GM18498 (cell line): ENCODE results near the gene LSMEM2.
"Not testable (repeated sequence)": the region's sequence is repeated elsewhere in the genome, so short reads cannot be mapped to it uniquely, and the experiment has no call there.

Experiments
- ATAC-seq: cut with Tn5 transposase; IDR thresholded peaks from one replicate; pipeline ENCODE4 v1.9.1; 2021; ENCODE audit warnings: mild to moderate bottlenecking, moderate library complexity; ENCODE audit not compliant: unreplicated experiment

Gene LSMEM2

GRCh38 chr3:50245831-50246516, 32.9 kb upstream of the LSMEM2 start:
- peak; percentile 68 for ATAC-seq

DNA sequence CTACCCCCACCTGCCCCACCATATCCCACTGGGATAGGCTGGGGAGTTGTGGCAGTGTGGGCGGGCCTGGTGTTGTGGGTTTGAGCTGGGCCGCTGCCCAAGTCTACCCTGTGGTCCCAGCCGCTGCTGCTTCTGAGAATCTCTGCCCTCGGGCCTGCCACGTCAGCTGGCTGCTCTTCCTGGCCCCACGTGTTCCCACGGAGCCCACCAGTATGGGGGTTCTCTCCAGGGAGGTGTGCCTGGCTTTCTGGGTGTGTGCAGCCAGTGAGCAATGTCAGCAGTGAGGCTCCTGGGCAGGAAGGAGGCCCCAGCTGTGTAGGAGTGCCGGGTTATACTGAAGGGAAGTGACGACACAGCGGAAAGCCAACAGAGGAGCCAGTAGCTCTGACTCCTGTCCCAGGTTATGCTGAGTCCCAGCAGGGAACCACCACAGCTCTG, 32.4 kb upstream of the LSMEM2 start:
- ATAC-seq = peak; percentile 52

DNA sequence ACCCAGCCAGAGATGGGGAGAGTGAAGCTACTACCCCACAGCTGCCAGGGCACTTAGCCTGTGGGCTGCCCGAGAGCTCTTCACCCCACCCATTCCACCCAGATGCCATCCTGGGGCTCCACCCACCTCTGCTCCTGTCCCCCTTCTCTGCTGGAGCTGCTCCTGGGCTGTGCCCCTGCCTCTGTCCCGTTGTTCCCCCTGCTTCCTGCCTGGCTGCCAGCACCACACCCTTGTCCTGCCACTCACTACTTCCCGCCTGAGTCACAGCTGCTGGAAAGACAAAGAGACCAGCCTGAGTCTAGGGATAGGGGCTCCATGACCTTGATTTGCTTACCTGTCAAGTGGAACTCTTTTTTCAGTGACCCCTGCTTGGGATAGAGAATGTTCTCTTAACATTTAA, 30.5 kb upstream of the LSMEM2 start:
- ATAC-seq = no peak

DNA sequence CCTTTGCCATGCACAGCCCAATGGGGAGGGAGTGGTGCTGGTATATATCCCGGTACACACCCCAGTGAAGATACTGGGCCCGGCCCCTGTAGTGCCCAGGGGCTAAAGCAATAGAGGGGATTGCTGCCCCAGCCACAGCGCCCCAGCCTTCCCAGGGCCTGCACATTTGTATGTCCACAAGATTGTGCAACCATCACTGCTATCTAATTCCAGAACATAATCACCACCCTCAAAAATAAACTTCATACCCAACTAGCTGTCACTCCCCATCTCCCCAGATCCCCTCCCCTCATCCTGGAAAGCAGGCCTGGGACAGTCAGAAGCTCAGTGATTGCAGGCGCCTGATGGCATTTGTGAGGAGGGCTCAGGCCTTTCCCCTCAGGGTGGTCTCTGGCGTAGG, 29.4 kb upstream of the LSMEM2 start:
- ATAC-seq = no peak

DNA sequence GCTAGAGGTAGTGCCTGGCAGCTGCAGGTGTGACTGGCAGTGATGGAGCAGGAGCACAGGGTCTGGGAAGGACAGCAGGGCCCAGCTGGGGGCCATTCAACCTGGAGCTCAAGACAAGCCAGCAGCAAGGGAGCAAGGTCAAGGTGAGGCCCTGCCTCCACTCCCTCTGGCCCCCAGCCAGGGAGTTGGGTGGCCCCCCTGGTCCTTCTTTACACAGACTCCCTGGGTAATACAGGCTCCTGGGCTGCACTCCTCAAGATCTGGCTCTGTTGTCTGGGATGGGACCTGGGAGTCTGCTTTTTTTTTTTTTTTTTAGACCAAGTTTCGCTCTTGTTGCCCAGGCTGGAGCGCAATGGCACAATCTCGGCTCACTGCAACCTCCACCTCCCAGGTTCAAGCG, 28.4 kb upstream of the LSMEM2 start:
- no peak for ATAC-seq

GRCh38 chr3:50251220-50251619, 27.7 kb upstream of the LSMEM2 start:
- ATAC-seq = no peak

DNA sequence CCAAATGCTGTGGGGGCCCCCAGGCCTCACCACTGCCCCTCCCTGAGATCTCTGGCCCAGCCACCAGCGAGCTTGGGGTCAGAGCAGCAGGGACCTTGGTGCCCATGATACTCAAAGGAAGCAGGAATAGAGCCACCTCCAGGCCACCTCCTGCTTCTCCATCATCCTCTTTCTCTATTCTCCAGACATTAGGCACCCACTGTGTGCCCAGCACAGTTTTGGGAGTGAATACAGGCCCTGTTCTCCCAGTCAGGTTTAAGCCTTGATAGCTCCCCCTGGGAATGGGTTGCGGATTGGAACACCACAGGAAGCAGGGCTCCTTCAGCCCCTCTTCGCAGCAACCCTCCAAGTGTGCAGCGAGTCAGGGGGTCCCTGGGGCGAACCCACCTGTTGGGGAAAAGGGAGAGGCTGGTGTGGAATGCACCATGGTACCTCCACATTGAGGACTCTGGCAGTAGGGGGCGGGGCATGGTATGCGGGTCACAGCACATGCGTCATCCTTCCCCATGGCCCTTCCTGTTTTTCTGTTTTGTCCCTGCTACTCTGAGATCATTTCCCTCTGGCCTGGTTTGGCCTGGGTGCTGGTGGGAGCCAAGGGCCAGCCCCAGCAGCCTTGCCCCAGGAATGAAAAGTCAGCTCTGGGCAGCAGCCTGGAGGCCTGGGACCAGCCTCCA, 24.2 kb upstream of the LSMEM2 start:
- no peak for ATAC-seq

DNA sequence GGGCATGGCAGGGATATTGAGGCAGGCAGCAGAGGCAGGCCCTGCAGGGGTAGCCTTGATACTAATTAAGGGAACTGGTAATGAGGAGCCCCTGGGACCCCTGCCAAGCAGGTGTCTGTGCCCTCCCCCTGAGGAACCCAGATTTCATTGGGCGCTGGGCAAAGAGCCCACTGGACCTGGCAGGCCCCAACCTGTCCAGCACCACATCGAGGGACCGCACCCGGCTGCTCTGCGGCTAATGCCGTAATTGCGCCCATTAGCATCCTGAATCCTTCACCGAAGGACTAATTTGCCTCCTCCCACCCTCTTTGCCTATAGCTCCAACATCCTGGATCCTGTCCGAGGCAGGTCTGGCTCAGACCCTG, 23.7 kb upstream of the LSMEM2 start:
- no peak for ATAC-seq

DNA sequence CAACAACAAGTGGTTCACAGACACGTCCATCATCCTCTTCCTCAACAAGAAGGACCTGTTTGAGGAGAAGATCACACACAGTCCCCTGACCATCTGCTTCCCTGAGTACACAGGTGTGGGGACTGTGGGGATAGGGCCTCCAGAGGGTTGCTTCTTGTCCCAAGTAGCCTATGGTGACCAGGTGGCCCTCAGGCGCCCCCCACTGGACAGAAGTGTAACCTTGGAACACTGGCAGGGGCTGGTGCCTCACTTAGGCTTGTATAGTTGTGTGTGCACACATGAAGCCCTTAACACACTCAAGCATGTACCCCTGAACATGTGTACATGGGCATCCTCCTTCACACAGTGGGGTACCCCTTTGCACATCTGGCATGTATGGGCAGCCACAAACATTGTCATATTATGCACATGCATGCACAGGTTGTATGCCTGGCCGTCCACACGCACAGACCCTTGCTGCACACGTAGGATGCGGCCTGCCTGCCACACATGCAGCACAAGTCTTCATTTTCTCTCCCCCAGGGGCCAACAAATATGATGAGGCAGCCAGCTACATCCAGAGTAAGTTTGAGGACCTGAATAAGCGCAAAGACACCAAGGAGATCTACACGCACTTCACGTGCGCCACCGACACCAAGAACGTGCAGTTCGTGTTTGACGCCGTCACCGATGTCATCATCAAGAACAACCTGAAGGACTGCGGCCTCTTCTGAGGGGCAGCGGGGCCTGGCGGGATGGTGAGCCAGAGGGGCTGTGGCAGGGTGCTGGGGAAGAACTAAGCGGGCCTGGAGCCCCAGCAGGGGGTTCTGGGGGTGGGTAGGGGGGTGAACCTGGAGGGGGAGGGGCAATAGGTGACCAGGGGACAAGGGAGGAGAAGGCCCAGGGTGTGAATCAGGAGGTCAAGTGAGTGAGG, 21.7 kb upstream of the LSMEM2 start:
- no peak for ATAC-seq

GRCh38 chr3:50258029-50258680, 20.7 kb upstream of the LSMEM2 start:
- no peak for ATAC-seq

GRCh38 chr3:50258979-50259378, 19.9 kb upstream of the LSMEM2 start:
- no peak for ATAC-seq

GRCh38 chr3:50259432-50260026, 19.4 kb upstream of the LSMEM2 start:
- ATAC-seq = peak; percentile 25

- ATAC-seq = peak; percentile 89
Measured at GRCh38 chr3:50260027-50260941, 18.6 kb upstream of the LSMEM2 start.

DNA sequence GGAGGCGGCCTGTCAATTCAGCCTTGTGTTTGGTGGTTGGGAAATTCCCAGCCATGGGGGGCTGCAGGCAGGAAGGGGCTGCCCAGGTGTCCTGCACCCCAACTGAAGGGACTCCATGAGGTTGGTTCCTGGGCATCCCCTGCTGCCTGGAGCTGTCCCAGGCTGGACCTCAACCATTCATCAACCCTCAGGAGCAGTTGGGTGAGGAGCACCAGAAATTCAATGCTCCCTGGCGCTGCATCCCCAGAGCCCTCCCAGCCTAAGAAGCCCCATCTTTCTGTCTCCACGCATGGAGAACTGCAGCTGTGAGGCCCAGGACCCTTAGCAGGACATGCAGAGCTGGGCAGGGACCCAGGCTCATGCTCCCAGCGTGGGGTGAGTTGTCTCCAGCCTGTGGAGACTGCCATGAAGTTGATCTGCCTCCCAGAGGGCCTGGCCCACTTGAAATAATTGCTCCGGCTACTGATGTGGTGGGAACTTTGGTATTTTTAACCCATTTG, 17.9 kb upstream of the LSMEM2 start:
- no peak for ATAC-seq

GRCh38 chr3:50261505-50261904, 17.4 kb upstream of the LSMEM2 start:
- ATAC-seq = no peak

GRCh38 chr3:50262200-50262599, 16.7 kb upstream of the LSMEM2 start:
- ATAC-seq = not testable (repeated sequence)

DNA sequence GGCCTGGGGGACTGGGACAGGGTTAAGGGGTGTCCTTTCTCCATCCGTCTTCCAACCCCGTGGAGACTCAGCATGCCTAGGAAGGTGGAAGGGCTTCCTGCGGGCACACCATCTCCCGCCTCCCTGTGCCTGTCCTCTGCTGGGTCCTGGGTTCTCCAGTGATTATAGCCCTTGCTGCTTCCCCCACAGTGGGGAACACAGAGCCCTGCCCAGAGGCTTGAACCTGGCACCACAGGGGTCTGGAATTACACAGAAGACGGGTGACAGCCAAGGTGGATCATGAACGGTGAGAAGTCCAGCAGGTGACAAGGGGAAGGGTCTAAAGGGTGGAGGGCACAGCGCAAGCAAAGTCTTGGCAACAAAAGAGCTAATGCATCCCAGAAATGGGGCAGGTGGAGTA, 16.1 kb upstream of the LSMEM2 start:
- ATAC-seq = no peak

DNA sequence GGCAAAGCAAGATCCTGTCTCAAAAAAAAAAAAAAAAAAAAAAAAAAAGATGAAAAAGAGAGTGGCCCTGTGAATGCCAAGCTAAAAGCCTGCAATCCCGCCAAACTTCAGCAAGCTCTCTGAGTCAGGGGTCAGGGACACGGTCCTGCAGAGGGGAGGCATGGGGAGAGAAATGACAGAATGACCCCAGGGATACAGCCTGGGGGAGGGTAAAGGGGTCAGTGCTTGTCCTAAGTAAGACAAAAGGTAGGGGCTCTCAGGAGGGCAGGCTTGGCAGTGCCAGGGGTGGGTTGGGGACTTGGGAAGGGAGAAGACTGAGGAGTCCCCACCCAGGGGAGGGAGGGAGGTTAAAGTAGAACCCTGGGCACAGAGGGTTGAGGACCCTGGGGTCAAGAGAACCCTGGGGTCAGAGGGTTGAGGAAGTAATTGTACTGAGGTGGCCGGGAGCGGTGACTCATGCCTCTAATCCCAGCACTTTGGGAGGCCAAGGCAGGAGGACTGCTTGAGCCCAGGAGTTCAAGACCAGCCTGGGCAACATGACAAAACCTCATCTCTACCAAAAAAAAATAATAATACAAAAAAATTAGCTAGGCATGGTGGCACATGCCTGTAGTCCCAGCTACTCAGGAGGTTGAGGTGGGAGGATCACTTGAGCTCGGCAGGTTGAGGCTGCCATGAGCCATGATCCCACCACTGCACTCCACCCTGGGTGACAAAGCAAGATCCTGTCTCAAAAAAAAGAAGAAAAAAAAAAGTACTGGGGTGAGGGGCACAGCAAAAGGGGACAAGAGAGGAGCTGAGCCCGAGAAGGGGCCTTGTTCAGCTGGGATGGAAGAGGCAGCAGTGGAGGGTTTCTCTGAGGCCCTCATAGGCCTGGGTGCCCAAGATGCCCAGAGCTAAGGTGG, 15.2 kb upstream of the LSMEM2 start:
- ATAC-seq = no peak
